HFF-Myc (cell line): ENCODE data around the gene PODXL2.

Source experiments
- DNase-seq: peaks from one replicate; pipeline ENCODE4 v3.0.0-alpha.2; 2011; ENCODE audit warnings: low read depth; ENCODE audit errors: extremely low read depth
- H3K4me3 ChIP-seq: replicated peaks from 2 replicates; pipeline ENCODE4 v1.5.1; 2011; ENCODE audit warnings: low read depth, mild to moderate bottlenecking, control low read depth, low read length
- TF ChIP-seq, protein P1 (sequence below): IDR thresholded peaks from 2 replicates; pipeline ENCODE4 v1.5.1; 2012; ENCODE audit warnings: mild to moderate bottlenecking, low read depth, low read length, control low read depth; ENCODE audit errors: missing control alignments

The PODXL2 gene

DNA sequence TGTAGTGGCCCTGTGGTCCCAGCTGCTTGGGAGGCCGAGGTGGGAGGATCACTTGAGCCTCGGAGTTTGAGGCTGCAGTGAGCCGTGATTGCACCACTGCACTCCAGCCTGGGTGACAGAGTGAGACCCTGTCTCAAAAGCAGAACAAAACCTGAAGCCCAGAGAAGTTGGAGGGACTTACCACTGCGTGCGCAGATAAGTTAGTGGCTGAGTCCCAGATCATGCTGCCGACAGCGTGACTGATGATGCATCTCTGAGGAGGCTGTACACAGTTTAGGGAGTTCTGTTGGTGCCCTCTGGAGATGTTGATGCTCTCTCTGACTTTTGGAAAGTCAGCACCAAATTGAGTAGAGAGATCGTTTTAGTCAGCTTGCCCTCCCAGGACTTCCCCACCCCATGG is 27.9 kb downstream of the PODXL2 start:
- TF ChIP-seq, protein P1, sequence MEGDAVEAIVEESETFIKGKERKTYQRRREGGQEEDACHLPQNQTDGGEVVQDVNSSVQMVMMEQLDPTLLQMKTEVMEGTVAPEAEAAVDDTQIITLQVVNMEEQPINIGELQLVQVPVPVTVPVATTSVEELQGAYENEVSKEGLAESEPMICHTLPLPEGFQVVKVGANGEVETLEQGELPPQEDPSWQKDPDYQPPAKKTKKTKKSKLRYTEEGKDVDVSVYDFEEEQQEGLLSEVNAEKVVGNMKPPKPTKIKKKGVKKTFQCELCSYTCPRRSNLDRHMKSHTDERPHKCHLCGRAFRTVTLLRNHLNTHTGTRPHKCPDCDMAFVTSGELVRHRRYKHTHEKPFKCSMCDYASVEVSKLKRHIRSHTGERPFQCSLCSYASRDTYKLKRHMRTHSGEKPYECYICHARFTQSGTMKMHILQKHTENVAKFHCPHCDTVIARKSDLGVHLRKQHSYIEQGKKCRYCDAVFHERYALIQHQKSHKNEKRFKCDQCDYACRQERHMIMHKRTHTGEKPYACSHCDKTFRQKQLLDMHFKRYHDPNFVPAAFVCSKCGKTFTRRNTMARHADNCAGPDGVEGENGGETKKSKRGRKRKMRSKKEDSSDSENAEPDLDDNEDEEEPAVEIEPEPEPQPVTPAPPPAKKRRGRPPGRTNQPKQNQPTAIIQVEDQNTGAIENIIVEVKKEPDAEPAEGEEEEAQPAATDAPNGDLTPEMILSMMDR, result no peak

DNA sequence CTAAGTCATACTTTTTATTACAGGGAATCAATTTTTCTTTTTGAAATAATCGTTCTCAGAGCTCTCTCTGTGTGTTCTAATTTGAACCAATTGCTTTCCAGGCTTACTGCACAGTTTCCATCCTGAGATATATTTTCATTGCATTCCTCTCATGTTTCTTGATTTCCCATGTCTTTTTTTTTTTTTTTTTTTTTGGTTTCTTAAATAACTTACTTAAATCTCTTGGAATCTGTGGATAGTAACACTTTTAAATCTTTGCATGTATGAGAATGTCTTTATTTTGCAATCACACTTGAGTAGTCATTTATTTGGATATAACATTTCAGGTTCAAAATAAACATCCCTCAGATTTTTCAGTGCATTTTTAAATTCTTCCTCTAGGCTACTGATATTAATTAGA is 29.2 kb downstream of the PODXL2 start:
- TF ChIP-seq, protein P1, result no peak
- DNase-seq, result no peak
- no peak overlapping the region for H3K4me3 ChIP-seq

More for the DNA sequence above, 27.9 kb downstream of the PODXL2 start:
- DNase-seq, result no peak
- no peak overlapping the region for H3K4me3 ChIP-seq

DNA sequence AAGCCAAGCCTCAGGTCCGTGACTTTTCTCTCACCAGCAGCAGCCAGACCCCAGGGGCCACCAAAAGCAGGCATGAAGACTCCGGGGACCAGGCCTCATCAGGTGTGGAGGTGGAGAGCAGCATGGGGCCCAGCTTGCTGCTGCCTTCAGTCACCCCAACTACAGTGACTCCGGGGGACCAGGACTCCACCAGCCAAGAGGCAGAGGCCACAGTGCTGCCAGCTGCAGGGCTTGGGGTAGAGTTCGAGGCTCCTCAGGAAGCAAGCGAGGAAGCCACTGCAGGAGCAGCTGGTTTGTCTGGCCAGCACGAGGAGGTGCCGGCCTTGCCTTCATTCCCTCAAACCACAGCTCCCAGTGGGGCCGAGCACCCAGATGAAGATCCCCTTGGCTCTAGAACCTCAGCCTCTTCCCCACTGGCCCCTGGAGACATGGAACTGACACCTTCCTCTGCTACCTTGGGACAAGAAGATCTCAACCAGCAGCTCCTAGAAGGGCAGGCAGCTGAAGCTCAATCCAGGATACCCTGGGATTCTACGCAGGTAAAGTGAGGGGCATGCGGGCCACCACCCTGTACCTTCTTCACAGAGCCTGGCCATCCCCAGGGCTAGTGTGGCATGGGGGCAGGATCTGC is 31.8 kb downstream of the PODXL2 start:
- no peak for DNase-seq
- H3K4me3 ChIP-seq, result no peak overlapping the region
- TF ChIP-seq, protein P1, result no peak

DNA sequence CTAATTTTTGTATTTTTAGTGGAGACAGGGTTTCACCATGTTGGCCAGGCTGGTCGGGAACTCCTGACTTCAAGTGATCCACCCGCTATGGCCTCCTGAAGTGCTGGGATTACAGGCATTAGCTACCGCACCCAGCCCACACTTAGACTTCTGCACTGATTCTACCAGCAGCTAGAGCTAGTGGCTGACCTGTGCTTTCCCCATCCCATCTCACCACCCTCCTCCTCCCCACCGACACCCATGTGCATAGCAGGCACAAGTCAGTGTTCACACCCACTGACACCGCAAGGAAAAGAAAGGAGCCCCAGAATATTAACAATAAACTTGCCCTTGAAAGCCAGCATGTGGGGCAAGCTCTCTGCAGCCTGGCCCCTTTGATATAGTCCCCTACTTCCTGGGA is 32.6 kb downstream of the PODXL2 start:
- H3K4me3 ChIP-seq, result no peak overlapping the region
- TF ChIP-seq, protein P1, result no peak
- no peak for DNase-seq

DNA sequence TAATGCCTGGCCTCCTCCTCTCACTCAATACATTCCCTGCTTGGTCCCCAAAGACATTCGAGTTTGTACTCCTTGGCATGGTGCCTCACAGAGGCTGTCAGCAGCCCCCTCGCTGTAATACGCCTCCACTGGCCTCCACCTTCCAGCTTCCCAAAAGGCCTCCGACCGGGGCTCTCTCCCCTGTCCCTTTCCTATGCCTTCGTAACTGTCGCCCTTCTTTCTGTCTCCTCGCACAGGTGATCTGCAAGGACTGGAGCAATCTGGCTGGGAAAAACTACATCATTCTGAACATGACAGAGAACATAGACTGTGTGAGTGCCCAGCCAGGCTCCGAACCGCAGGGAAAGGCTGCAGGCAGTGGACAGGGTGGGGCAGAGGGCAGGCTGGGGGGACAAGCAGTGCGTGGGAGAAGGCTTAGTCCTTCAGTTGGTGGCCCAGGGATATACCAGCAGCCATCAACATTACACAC is 33.0 kb downstream of the PODXL2 start:
- DNase-seq, result no peak
- no peak overlapping the region for H3K4me3 ChIP-seq
- TF ChIP-seq, protein P1, result no peak

DNA sequence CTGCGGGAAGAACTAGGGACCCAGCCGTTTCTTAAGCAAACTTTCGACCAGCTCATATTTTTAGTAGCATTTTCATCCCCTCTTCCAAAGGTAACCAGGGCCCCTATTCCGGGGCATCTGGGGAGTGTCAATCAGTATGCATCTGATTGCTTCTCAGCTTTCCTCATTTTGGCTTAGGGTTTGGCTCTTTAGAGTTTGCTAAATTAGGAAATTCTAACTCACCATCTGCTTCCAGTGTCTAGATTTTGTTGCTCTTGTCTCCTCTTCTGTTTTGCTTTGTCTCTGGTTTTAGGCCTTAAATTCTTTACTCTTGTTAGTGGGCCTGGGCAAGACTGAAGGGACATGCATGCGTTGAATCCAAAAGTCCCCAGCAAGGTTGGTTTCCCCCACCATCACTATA is 34.2 kb downstream of the PODXL2 start:
- no peak overlapping the region for H3K4me3 ChIP-seq
- TF ChIP-seq, protein P1, result no peak
- no peak for DNase-seq

DNA sequence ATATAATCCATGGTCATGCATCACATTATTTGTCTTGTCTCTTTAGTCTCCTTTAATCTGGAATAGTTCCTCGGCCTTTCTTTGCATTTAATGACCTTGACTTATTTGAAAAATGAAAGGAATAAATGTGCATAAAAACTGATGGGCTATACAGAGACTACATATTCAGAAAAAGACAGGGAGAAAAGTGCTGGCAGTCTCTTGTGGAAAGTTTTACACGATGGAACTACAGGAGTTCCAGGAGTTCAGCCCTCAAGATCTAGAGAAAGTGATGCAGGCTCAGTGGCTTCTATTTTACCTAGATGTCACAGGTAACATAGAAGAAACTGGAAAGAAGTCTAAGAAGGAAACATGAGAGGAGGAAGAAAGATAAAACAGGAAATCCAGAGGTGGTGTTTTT is 36.2 kb downstream of the PODXL2 start:
- TF ChIP-seq, protein P1, result no peak
- no peak overlapping the region for H3K4me3 ChIP-seq
- DNase-seq, result no peak
